GM19397 (cell line): ENCODE data around the gene ZBP1.

Experiments
- ATAC-seq: cut with Tn5 transposase; IDR thresholded peaks from one replicate; pipeline ENCODE4 v1.9.1; 2021; ENCODE audit warnings: mild to moderate bottlenecking, moderate library complexity; ENCODE audit not compliant: unreplicated experiment

Gene ZBP1

GRCh38 chr20:57576617-57577550 lies 43.3 kb downstream of the ZBP1 start:
- ATAC-seq, result no peak

GRCh38 chr20:57576002-57576401 lies 44.2 kb downstream of the ZBP1 start:
- ATAC-seq, result no peak

- ATAC-seq, result no peak
These were observed 45.3 kb downstream of the ZBP1 start for GRCh38 chr20:57574954-57575353.

GRCh38 chr20:57573894-57574293 lies 46.3 kb downstream of the ZBP1 start:
- ATAC-seq, result no peak

- ATAC-seq, result no peak
These were observed 47.0 kb downstream of the ZBP1 start for GRCh38 chr20:57573242-57573641.

GRCh38 chr20:57571782-57572416 lies 48.3 kb downstream of the ZBP1 start:
- no peak for ATAC-seq

GRCh38 chr20:57570920-57571319 lies 49.3 kb downstream of the ZBP1 start:
- ATAC-seq, result no peak

GRCh38 chr20:57570145-57570850 lies 49.9 kb downstream of the ZBP1 start:
- ATAC-seq, result no peak

- ATAC-seq, result no peak
These were observed 51.3 kb downstream of the ZBP1 start for GRCh38 chr20:57568960-57569359.

GRCh38 chr20:57568088-57568896 lies 51.9 kb downstream of the ZBP1 start:
- ATAC-seq, result no peak

- ATAC-seq, result no peak
These were observed 52.7 kb downstream of the ZBP1 start for GRCh38 chr20:57567471-57568079.

GRCh38 chr20:57566803-57567459 lies 53.3 kb downstream of the ZBP1 start:
- no peak for ATAC-seq

- ATAC-seq, result no peak
These were observed 53.8 kb downstream of the ZBP1 start for GRCh38 chr20:57566399-57566798.

GRCh38 chr20:57564951-57565642 lies 55.1 kb downstream of the ZBP1 start:
- ATAC-seq, result no peak

GRCh38 chr20:57564180-57564802 lies 55.9 kb downstream of the ZBP1 start:
- ATAC-seq, result no peak

- ATAC-seq, result no peak
These were observed 56.7 kb downstream of the ZBP1 start for GRCh38 chr20:57563522-57563921.

GRCh38 chr20:57562541-57563465 lies 57.4 kb downstream of the ZBP1 start:
- no peak for ATAC-seq
